NOMO-1 (cell line): ENCODE measurements around the gene OR4K13.
A peak's percentile ranks its signal among the peaks of the same experiment; 100 is the strongest.

Source experiments
- DNase-seq, 2 experiments: peaks; one replicate each; lab custom pipeline; 2025; ENCODE audit not compliant: unreplicated experiment in 2 of 2; lab: John Stamatoyannopoulos, UW

OR4K13 gene

GRCh38 chr14:20035938-20036337, at the start of gene OR4K13:
TSS of gene OR4K13 (minus strand) at chr14:20036038. CDS start at chr14:20034758, 1,280 bp downstream.
- DNase-seq = no peak

GRCh38 chr14:20059745-20060144, 23.9 kb upstream of the OR4K13 start, which contains the start of gene OR4L1:
TSS of gene OR4L1 (plus strand) at chr14:20060045. CDS start at chr14:20060045, 0 bp downstream.
- no peak for DNase-seq

- no peak for DNase-seq
Observed at GRCh38 chr14:20048202-20048601, 12.4 kb upstream of the OR4K13 start.

- DNase-seq = no peak
Observed at GRCh38 chr14:20044243-20044642, 8.4 kb upstream of the OR4K13 start.

- no peak for DNase-seq
Observed at GRCh38 chr14:20035449-20035848, 389 bp downstream of the OR4K13 start.

- DNase-seq = no peak
Observed at GRCh38 chr14:20031058-20031457, 4.8 kb downstream of the OR4K13 start.

- no peak for DNase-seq
Observed at GRCh38 chr14:20019257-20019865, 16.5 kb downstream of the OR4K13 start, which contains the start of gene OR4K14. TSS of gene OR4K14 (minus strand) at chr14:20019307. CDS start at chr14:20015193, 4,114 bp downstream.

- no peak for DNase-seq
Observed at GRCh38 chr14:20008156-20008555, 27.7 kb downstream of the OR4K13 start.

GRCh38 chr14:20002319-20002718, 33.5 kb downstream of the OR4K13 start:
- peak; percentile 71 to 85 for DNase-seq

GRCh38 chr14:20001863-20002262, 34.0 kb downstream of the OR4K13 start, which contains the start of gene OR4Q2:
TSS of gene OR4Q2 (plus strand) at chr14:20002163.
- DNase-seq = no peak

- DNase-seq = no peak
Observed at GRCh38 chr14:19993438-19993837, 42.4 kb downstream of the OR4K13 start.
